Mucosa of descending colon (tissue), 3 donors: ENCODE measurements around the gene CDH12. TPM values are rescaled to one million over a fixed set of nuclear protein-coding genes. Genes with fewer than 3 reads are reported as not detected.

Experiments used
- ATAC-seq: fragments of 200-7000 bp; cut with Tn5 transposase; one replicate; pipeline ENCODE4 v1.9.1; 2020; ENCODE audit warnings: mild to moderate bottlenecking, moderate library complexity
- DNase-seq, 3 donors: peaks; one replicate each; pipeline ENCODE4 v3.0.0-alpha.2; 2020
- H3K36me3 ChIP-seq: fragments of 200-600 bp; one replicate; pipeline ENCODE4 v1.8.0; 2021; ENCODE audit warnings: low read depth, mild to moderate bottlenecking
- H3K4me1 ChIP-seq: fragments of 200-600 bp; one replicate; pipeline ENCODE4 v1.8.0; 2021; ENCODE audit warnings: low read depth, mild to moderate bottlenecking
- H3K4me3 ChIP-seq: fragments of 200-600 bp; one replicate; pipeline ENCODE4 v1.8.0; 2021; ENCODE audit warnings: mild to moderate bottlenecking
- H3K9me3 ChIP-seq: fragments of 200-600 bp; one replicate; pipeline ENCODE4 v1.8.0; 2021; ENCODE audit warnings: mild to moderate bottlenecking
- intact Hi-C, 2 donors: fragments of 100-400 bp; cut with DNase I in 1 of 2; cut with micrococcal nuclease in 1 of 2; formaldehyde crosslinking; loops; one replicate each; pipeline versions ENCODE4 v1.11.0 to v1.11.1; 2022; cut with DNase I, micrococcal nuclease
- total RNA-seq, 3 donors: library from RNA; stranded (reverse); fragmentation: NEBNext Ultra II Directional in 2 of 3; extraction: Animal tissue kit (Norgen Biotek cat#: 25700) in 2 of 3; gene quantifications; one replicate each; pipeline versions ENCODE4 v1.2.1 to v1.2.4, GENCODE V29; 2021 to 2023
- TF ChIP-seq, protein P1 (sequence below): fragments of 200-600 bp; IDR thresholded peaks from one replicate; pipeline ENCODE4 v1.8.0; 2022; ENCODE audit warnings: antibody characterized with exemption, mild to moderate bottlenecking
- donor health status: DM: no; HTN: no; CAD: no; lungs with moderate emphysema.
- donor health status: DM: no; HTN: no; CAD: no.
- donor health status: DM: no; HTN: yes; CAD: no.

The CDH12 gene
- total RNA-seq, 3 donors from 2014 or later, result 0.14 TPM; not detected in 2

GRCh38 chr5:22846693-22847092 is 6.5 kb downstream of the CDH12 start:
- H3K36me3 ChIP-seq, result no peaks in the 10 kb centered on the region
- no peaks in the 10 kb centered on the region for H3K9me3 ChIP-seq
- ATAC-seq (no peak), DNase-seq (no peak)
- H3K4me3 ChIP-seq, result no peak overlapping the region
- no peaks in the 10 kb centered on the region for H3K4me1 ChIP-seq
- intact Hi-C loops, result no loop called here
- TF ChIP-seq, protein P1, sequence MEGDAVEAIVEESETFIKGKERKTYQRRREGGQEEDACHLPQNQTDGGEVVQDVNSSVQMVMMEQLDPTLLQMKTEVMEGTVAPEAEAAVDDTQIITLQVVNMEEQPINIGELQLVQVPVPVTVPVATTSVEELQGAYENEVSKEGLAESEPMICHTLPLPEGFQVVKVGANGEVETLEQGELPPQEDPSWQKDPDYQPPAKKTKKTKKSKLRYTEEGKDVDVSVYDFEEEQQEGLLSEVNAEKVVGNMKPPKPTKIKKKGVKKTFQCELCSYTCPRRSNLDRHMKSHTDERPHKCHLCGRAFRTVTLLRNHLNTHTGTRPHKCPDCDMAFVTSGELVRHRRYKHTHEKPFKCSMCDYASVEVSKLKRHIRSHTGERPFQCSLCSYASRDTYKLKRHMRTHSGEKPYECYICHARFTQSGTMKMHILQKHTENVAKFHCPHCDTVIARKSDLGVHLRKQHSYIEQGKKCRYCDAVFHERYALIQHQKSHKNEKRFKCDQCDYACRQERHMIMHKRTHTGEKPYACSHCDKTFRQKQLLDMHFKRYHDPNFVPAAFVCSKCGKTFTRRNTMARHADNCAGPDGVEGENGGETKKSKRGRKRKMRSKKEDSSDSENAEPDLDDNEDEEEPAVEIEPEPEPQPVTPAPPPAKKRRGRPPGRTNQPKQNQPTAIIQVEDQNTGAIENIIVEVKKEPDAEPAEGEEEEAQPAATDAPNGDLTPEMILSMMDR, result no peak

DNA sequence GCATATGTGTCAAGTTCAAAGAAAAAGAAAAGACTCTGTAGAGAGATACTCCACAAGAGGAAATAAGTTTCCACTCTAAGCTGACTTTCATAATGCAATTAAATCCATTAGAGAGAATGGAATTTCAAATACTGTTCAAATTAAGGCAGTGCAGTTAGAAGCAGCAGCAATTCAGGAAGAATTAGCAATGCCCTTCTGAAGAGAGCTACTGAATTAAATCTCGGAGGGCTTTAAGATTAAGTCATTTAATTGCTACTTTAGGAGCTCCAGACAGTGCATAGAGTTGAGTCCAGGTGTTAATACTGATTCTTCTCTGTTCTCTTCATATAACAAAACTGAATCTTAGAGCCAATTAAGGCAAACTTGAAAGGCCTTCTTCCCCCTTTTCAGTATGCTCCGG is 8.5 kb downstream of the CDH12 start:
- TF ChIP-seq, protein P1, result no peak
- intact Hi-C loops, result no loop called here
- Histone ChIP-seq H3K36me3 (no peaks in the 10 kb centered on the region), H3K9me3 (no peaks in the 10 kb centered on the region), H3K4me3 (no peak overlapping the region), H3K4me1 (no peaks in the 10 kb centered on the region)
- no peak for ATAC-seq
- no peak for DNase-seq

GRCh38 chr5:22844155-22844554 is 9.0 kb downstream of the CDH12 start:
- ATAC-seq, result no peak
- Histone ChIP-seq H3K4me1 (no peaks in the 10 kb centered on the region), H3K4me3 (no peak overlapping the region), H3K9me3 (no peaks in the 10 kb centered on the region), H3K36me3 (no peaks in the 10 kb centered on the region)
- intact Hi-C loops, result no loop called here
- no peak for DNase-seq
- TF ChIP-seq, protein P1, result no peak

DNA sequence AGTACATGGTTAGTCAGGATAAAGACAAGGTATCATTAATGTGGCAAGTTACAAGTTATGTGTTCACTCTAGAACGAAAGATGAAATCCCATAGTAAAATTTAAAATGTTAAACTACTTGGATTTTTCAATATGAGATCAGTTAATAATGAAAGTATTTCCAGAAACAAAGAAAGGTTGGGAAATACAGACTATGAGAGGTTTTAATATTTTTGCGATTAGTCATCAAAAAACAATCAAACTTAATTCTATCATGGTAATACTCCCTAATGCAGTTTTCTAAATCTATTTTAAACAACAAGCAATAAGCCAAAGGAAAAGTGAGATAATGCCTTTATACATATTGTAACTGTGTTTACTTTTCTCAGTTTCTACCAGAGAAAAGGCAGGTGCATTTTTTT is 10.6 kb downstream of the CDH12 start:
- no peak overlapping the region for H3K4me3 ChIP-seq
- DNase-seq, result no peak
- H3K4me1 ChIP-seq, result no peaks in the 10 kb centered on the region
- TF ChIP-seq, protein P1, result no peak
- ATAC-seq, result no peak
- no peaks in the 10 kb centered on the region for H3K9me3 ChIP-seq
- no peaks in the 10 kb centered on the region for H3K36me3 ChIP-seq
- intact Hi-C loops, result no loop called here

DNA sequence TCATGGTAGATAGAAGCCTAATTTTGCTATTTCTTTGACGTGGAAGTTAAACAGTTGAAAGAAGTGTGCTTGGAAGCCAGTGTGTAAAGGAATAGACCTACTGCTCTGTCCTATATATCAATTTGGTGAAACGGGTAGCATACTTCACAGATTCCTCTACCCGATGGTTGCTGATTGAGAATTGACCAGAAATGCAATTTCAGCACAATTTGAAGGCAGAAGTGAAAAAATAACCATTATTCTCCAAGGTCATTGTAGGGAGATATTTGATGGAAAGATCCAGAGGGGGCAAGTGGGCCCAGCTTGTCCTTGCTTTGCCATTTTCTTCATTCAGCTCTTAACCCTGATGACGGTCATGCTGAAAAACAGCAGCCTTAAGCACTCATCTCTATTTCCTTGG is 15.3 kb downstream of the CDH12 start:
- intact Hi-C loops, result no loop called here
- Histone ChIP-seq H3K4me1 (no peaks in the 10 kb centered on the region), H3K4me3 (no peak overlapping the region), H3K9me3 (no peaks in the 10 kb centered on the region), H3K36me3 (no peaks in the 10 kb centered on the region)
- DNase-seq (no peak), ATAC-seq (no peak)
- TF ChIP-seq, protein P1, result no peak

- no peaks in the 10 kb centered on the region for H3K4me1 ChIP-seq
- no peaks in the 10 kb centered on the region for H3K9me3 ChIP-seq
- TF ChIP-seq, protein P1, result no peak
- H3K4me3 ChIP-seq, result no peak overlapping the region
- ATAC-seq, result no peak
- DNase-seq, result no peak
- no peaks in the 10 kb centered on the region for H3K36me3 ChIP-seq
- intact Hi-C loops, result no loop called here
Measured at GRCh38 chr5:22835686-22836085, 17.5 kb downstream of the CDH12 start.
